ENCODE results near the gene GLB1L2.

The GLB1L2 gene

DNA sequence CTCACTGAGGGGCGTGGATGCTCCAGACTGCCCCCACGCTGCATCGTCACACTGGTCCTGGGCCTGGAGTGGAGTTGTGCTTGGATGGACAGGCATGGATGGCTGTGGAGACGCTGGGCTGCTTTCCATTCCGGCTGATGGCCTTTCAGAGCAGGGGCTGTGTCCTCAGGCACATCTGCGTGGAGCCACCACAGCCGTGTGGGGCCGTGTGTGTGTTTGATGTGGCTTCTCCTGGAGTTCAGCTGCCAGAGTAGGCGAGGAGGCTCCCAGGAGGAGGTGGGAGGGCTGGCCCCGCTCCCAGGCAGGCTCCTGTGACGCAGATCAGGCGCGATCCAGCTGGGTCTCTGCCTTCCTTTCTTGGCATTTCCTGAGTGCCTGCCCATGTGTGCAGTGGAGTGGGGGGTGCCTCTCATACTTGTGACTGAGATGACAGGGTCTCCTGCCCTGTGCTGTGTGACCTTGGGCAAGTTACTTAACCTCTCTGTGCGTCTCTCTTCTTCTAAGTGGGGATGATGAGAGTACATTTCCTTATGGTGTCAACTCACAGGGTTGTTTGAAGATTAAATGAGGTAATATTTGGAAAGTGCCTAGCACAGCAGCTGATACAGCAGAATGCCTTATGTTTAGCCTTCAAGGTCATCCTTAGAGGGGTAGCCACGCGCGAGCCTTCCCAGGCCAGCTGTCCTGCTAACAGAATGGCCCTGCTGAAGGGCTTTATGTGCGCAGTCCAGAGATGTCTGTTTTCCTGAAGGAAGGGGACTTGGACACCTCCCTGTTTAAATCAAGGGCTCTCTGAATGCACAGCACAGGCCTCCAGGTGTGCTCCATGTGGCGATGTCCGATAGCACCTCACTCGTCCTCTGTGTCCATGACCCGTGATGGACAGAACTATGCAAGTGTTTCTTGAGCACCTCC, 33.5 kb downstream of the GLB1L2 start:
- no peak overlapping the region for H3K4me3 ChIP-seq (replicated peaks in 1 of 2; ENCODE audit: low read depth in 2 of 2, low read length in 2 of 2)
- TF ChIP-seq, protein P1, sequence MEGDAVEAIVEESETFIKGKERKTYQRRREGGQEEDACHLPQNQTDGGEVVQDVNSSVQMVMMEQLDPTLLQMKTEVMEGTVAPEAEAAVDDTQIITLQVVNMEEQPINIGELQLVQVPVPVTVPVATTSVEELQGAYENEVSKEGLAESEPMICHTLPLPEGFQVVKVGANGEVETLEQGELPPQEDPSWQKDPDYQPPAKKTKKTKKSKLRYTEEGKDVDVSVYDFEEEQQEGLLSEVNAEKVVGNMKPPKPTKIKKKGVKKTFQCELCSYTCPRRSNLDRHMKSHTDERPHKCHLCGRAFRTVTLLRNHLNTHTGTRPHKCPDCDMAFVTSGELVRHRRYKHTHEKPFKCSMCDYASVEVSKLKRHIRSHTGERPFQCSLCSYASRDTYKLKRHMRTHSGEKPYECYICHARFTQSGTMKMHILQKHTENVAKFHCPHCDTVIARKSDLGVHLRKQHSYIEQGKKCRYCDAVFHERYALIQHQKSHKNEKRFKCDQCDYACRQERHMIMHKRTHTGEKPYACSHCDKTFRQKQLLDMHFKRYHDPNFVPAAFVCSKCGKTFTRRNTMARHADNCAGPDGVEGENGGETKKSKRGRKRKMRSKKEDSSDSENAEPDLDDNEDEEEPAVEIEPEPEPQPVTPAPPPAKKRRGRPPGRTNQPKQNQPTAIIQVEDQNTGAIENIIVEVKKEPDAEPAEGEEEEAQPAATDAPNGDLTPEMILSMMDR (IDR thresholded peaks at IDR 0.05; ENCODE audit: low read depth, low read length): no peak
- DNase-seq (ENCODE audit: low read depth in 2 of 2): no peak

DNA sequence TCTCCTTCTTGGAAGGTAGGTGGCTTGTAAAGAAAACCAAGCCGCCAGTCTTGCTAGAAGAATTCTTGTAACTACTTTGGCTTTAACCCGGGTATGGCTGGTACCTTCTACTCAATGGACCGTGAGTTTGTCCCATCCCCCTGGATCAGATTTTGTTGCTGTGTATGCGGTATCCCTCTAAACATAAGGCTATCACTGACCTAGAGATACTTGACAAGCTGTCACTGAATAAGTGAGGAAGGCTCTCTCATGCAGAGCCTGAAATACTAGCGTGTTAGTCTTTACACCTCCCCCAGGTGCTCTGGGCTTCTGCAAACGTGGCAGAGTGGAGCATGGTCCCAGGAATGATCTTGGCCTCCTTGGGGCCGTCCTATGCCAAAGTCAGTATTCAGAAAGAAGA, 34.5 kb downstream of the GLB1L2 start:
- H3K4me3 ChIP-seq (replicated peaks in 1 of 2; ENCODE audit: low read depth in 2 of 2, low read length in 2 of 2): no peak overlapping the region
- no peak for DNase-seq (ENCODE audit: low read depth in 2 of 2)
- TF ChIP-seq, protein P1 (IDR thresholded peaks at IDR 0.05; ENCODE audit: low read depth, low read length): no peak

DNA sequence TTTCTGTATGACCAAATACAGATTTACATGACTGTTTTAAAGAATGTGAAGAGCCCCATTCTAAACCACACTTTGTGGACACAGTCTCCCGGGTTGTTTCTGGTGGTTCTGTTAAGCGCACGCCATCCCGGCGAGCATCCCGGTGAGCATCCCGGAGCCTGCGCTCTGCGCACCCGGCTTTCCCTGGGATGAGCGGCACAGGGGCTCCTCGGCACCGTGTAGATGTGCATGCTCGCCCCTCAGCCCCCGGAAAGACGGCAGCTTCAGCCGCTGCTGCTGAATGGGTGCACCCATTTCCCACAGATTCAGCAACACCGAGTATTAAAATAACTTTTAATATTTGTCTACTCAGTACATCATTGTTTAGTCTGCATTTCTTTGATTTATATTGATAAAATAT, 36.0 kb downstream of the GLB1L2 start:
- no peak for DNase-seq (ENCODE audit: low read depth in 2 of 2)
- TF ChIP-seq, protein P1 (IDR thresholded peaks at IDR 0.05; ENCODE audit: low read depth, low read length): no peak

DNA sequence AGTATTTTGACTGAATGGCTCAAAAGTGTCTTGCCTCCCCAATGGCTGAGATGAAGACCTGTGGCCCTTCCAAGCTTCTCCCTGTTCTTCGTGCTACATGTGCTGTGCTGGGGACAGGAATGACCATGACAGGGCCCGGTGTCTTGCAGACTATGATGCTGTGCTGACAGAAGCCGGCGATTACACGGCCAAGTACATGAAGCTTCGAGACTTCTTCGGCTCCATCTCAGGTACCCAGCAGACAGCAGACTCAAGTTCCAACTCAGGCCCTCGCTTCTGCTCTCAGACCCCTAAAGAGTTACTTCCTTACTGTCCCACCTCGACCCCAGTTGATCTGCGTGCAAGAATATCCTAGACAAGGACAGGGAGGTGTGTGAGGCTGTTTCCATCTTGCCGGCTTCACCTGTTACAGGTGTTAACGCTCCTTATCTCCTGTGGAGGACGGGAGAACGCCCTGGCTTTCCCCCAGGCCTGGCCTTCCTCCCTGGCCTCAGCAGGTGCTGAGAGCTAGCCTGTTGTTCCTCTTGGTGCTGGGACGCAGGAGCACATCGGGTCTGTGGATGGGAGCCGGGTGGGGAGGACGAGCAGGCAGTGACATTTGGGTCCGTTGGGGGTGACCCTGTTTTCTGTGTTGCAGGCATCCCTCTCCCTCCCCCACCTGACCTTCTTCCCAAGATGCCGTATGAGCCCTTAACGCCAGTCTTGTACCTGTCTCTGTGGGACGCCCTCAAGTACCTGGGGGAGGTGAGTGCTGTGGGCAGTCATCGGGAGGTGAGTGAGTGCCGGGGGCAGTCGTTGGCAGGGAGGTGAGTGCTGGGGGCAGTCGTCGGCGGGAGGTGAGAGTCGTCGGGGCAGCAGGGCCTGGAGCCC, 38.1 kb downstream of the GLB1L2 start:
- H3K4me3 ChIP-seq (replicated peaks in 1 of 2; ENCODE audit: low read depth in 2 of 2, low read length in 2 of 2): no peak overlapping the region
- TF ChIP-seq, protein P1 (IDR thresholded peaks at IDR 0.05; ENCODE audit: low read depth, low read length): no peak
- no peak for DNase-seq (ENCODE audit: low read depth in 2 of 2)

More for the DNA sequence above, 36.0 kb downstream of the GLB1L2 start:
- no peak overlapping the region for H3K4me3 ChIP-seq (replicated peaks in 1 of 2; ENCODE audit: low read depth in 2 of 2, low read length in 2 of 2)

DNA sequence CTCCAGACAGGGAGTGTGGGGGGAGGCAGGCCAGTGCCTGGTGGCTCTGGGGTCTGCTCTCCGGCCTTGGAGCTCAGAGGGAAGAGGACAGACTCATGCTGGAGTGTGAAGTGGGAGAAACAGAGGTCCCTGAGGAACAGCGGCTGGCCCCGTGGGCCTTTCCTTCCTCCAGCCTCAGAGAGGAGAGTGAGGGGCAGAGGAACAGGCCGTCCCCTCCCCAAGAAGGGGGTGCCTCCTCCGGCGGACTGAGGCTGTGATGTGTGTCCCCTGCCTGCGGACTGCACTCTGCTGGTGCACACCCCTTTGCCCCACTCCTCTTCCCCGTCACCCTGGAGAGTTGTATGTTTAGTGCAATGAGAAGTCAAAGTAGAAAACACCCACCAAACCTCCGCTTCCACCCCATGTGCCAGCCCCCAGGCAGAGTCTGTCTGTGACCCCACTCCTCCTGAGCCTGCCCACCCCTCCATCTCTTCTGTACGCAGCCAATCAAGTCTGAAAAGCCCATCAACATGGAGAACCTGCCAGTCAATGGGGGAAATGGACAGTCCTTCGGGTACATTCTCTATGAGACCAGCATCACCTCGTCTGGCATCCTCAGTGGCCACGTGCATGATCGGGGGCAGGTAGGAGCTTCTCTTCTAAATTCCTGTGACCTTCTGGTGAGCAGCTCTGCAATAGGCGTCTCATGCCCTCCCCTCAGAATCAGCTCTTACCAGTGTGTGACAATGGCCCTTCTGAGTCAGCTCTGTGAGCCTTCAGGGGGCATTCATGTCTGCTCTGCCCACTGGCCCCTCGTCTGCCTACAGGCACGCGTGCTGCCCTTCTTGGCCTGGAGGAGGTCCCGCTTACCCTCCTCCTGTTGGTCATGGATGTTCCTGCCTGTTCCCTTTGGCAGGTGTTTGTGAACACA, 39.0 kb downstream of the GLB1L2 start:
- TF ChIP-seq, protein P1 (IDR thresholded peaks at IDR 0.05; ENCODE audit: low read depth, low read length): no peak
- no peak overlapping the region for H3K4me3 ChIP-seq (replicated peaks in 1 of 2; ENCODE audit: low read depth in 2 of 2, low read length in 2 of 2)
- DNase-seq (ENCODE audit: low read depth in 2 of 2): no peak

All from cardiac fibroblast (primary cell).